A549 (cell line): ENCODE data around the gene TUBB1. TPM values are rescaled to one million over a fixed set of nuclear protein-coding genes. Genes with fewer than 3 reads are reported as not detected.

Experiments
- ATAC-seq, 2 experiments: fragments of 200-7000 bp in 1 of 2; fragments of >200 bp in 1 of 2; cut with Nextera tagmentation in 1 of 2; cut with Tn5 transposase in 1 of 2; 3 replicates each; pipeline versions ENCODE4 v1.8.0 to v1.9.1; 2018 to 2020; ENCODE audit warnings: mild to moderate bottlenecking in 1 of 2, moderate library complexity in 1 of 2
- CTCF ChIA-PET: fragments of 300-600 bp; sonication (Branson Sonifier 250); formaldehyde crosslinking; extraction: SDS; loops from one replicate; lab custom pipeline; 2021; ENCODE audit warnings: antibody characterized with exemption, inconsistent platforms; lab: Yijun Ruan, JAX
- POLR2A ChIA-PET: fragments of 350-600 bp; formaldehyde crosslinking; extraction: SDS; loops from one replicate; lab custom pipeline; 2021; ENCODE audit warnings: antibody characterized with exemption, inconsistent platforms; lab: Yijun Ruan, JAX
- DNase-seq, 2 experiments: peaks; one replicate each; pipeline versions ENCODE4 v3.0.0 to v3.0.0-alpha.2; 2011 to 2016; ENCODE audit warnings: low read depth in 1 of 2, low spot score in 1 of 2
- FAIRE-seq: peaks from 2 replicates; lab custom pipeline; 2011; peaks lifted over from hg19 to GRCh38; lab: Jason Lieb, UNC
- H3K27ac ChIP-seq, 2 experiments: fragments of >200 bp; sonication (Bioruptor Twin); formaldehyde crosslinking; 3 replicates each; pipeline ENCODE4 v1.5.1; 2016 to 2017
- H3K4me1 ChIP-seq: fragments of >200 bp; sonication (Bioruptor Twin); formaldehyde crosslinking; 3 replicates; pipeline ENCODE4 v1.6.1; 2016
- H3K4me2 ChIP-seq: fragments of >200 bp; sonication (Bioruptor Twin); formaldehyde crosslinking; 3 replicates; pipeline ENCODE4 v1.6.1; 2016
- H3K4me3 ChIP-seq: fragments of >200 bp; sonication (Bioruptor Twin); formaldehyde crosslinking; 3 replicates; pipeline ENCODE4 v1.5.1; 2016
- H3K9me3 ChIP-seq: fragments of >200 bp; sonication (Bioruptor Twin); formaldehyde crosslinking; 3 replicates; pipeline ENCODE4 v1.6.1; 2016
- ATOH8 ChIP-seq: fragments of 250-450 bp; sonication (Bioruptor Pico); IDR thresholded peaks from 2 replicates; pipeline ENCODE4 v1.5.0; 2020; ENCODE audit warnings: low read depth, mild to moderate bottlenecking, moderate library complexity
- CBX8 ChIP-seq: fragments of 200-600 bp; sonication (generic); IDR thresholded peaks from 2 replicates; pipeline ENCODE4 v1.6.1; 2016
- CEBPB ChIP-seq, 2 experiments: fragments of >200 bp in 1 of 2; sonication (Bioruptor Twin) in 1 of 2; formaldehyde crosslinking in 1 of 2; IDR thresholded peaks; 2 replicates each; pipeline ENCODE4 v1.6.1; 2012 to 2016
- CHD4 ChIP-seq: fragments of 200-600 bp; sonication (generic); IDR thresholded peaks from 2 replicates; pipeline ENCODE4 v1.6.1; 2016; ENCODE audit warnings: antibody characterized with exemption, mild to moderate bottlenecking, borderline replicate concordance
- GATA3 ChIP-seq: IDR thresholded peaks from 2 replicates; pipeline ENCODE4 v1.6.1; 2012; ENCODE audit warnings: borderline replicate concordance
- HEYL ChIP-seq: fragments of 250-450 bp; sonication (Bioruptor Pico); IDR thresholded peaks from 2 replicates; pipeline ENCODE4 v1.8.0; 2021; ENCODE audit warnings: mild to moderate bottlenecking, moderate library complexity
- HOXB5 ChIP-seq: fragments of 250-450 bp; sonication (Bioruptor Pico); IDR thresholded peaks from 2 replicates; pipeline ENCODE4 v1.5.0; 2020; ENCODE audit warnings: mild to moderate bottlenecking, moderate library complexity
- JUN ChIP-seq, 2 experiments: fragments of >200 bp; sonication (Bioruptor Twin); formaldehyde crosslinking; IDR thresholded peaks; 2 replicates in 1 of 2; 3 replicates in 1 of 2; pipeline ENCODE4 v1.6.1; 2016 to 2017
- KDM1A ChIP-seq: fragments of 200-600 bp; sonication (generic); IDR thresholded peaks from 2 replicates; pipeline ENCODE4 v1.6.1; 2016; ENCODE audit warnings: low read depth, mild to moderate bottlenecking
- MAFK ChIP-seq: fragments of 450-650 bp; IDR thresholded peaks from 2 replicates; pipeline ENCODE4 v1.6.1; 2014; ENCODE audit not compliant: partially characterized antibody
- MAZ ChIP-seq: fragments of 150-350 bp; IDR thresholded peaks from 2 replicates; pipeline ENCODE4 v1.6.1; 2014; ENCODE audit warnings: antibody characterized with exemption, low read depth, low read length, borderline replicate concordance
- NFE2L2 ChIP-seq: fragments of 150-350 bp; conservative IDR thresholded peaks from 2 replicates; pipeline ENCODE4 v1.6.1; 2014; ENCODE audit warnings: low read length
- RCOR1 ChIP-seq: fragments of 150-350 bp; IDR thresholded peaks from 2 replicates; pipeline ENCODE4 v1.6.1; 2014; ENCODE audit warnings: antibody characterized with exemption, low read length, low read depth
- SMC3 ChIP-seq: fragments of >200 bp; sonication (Bioruptor Twin); formaldehyde crosslinking; IDR thresholded peaks from 3 replicates; pipeline ENCODE4 v1.6.1; 2018; ENCODE audit warnings: inconsistent platforms
- ZFP36 ChIP-seq: fragments of 450-650 bp; IDR thresholded peaks from 2 replicates; pipeline ENCODE4 v1.6.1; 2014; ENCODE audit warnings: borderline replicate concordance; ENCODE audit not compliant: partially characterized antibody
- WGBS: methylation state at CpG from one replicate; pipeline ENCODE4 v1.1.6; 2017; ENCODE audit errors: missing lambda C conversion rate; 5-methylcytosine and 5-hydroxymethylcytosine counted together
- polyA plus RNA-seq, 4 experiments: library from polyadenylated mRNA; depleted of rRNA in 3 of 4; stranded (reverse); fragments of >200 nt; fragmentation: RNase III in 1 of 4; extraction: RNeasy Plus Mini Kit Qiagen cat#74134 plus additional on column Dnase treatment in 1 of 4; gene quantifications; 2 replicates in 3 of 4; 3 replicates in 1 of 4; pipeline ENCODE4 v1.2.3, GENCODE V29; 2011 to 2017
- TF ChIP-seq, protein P1 (sequence below): fragments of >200 bp; sonication (Bioruptor Twin); formaldehyde crosslinking; IDR thresholded peaks from 3 replicates; pipeline ENCODE4 v1.5.1; 2016
- TF ChIP-seq, protein P2 (sequence below): IDR thresholded peaks from 2 replicates; pipeline ENCODE4 v1.6.1; 2012
- TF ChIP-seq, protein P3 (sequence below): fragments of 450-650 bp; IDR thresholded peaks from 2 replicates; pipeline ENCODE4 v1.6.1; 2014; ENCODE audit warnings: antibody characterized with exemption

TUBB1 gene
- polyA plus RNA-seq, 2 of the 4 experiments (the other 2 are of a cell fraction): 0.03 TPM; not detected in 1

DNA sequence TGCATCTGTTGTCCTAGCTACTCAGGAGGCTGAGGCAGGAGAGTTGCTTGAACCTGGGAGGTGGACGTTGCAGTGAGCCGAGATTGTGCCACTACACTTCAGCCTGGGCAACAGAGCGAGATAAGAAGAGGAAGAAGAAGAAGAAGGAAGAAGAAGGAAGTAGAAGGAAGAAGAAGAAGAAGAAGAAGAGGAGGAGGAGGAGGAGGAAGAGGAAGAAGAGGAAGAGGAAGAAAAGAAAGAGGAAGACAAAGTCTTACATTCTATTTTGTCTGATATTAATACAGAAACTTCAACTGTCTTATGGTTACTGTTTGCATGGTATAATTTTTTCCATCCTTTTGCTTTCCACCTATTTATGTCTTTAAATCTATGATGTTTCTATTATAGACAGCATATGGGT is 45.4 kb upstream of the TUBB1 start (continued):
- TF ChIP-seq, protein P1, sequence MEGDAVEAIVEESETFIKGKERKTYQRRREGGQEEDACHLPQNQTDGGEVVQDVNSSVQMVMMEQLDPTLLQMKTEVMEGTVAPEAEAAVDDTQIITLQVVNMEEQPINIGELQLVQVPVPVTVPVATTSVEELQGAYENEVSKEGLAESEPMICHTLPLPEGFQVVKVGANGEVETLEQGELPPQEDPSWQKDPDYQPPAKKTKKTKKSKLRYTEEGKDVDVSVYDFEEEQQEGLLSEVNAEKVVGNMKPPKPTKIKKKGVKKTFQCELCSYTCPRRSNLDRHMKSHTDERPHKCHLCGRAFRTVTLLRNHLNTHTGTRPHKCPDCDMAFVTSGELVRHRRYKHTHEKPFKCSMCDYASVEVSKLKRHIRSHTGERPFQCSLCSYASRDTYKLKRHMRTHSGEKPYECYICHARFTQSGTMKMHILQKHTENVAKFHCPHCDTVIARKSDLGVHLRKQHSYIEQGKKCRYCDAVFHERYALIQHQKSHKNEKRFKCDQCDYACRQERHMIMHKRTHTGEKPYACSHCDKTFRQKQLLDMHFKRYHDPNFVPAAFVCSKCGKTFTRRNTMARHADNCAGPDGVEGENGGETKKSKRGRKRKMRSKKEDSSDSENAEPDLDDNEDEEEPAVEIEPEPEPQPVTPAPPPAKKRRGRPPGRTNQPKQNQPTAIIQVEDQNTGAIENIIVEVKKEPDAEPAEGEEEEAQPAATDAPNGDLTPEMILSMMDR: no peak
- no peak for TF ChIP-seq MAZ
- TF ChIP-seq, all 56 proteins: peak for 0

GRCh38 chr20:58975353-58975752 is 43.9 kb upstream of the TUBB1 start:
- WGBS: 53% methylated on average over 1 of the region's 1 CpG
- DNase-seq (no peak), FAIRE-seq (no peak), ATAC-seq (no peak)
- Histone ChIP-seq H3K4me3 (no peak overlapping the region), H3K4me2 (no peak overlapping the region), H3K9me3 (peaks cover 1% of the 10 kb centered on the region; the same call in 1 of the 3 replicates), H3K27ac (no peak overlapping the region), H3K4me1 (no peaks in the 10 kb centered on the region)
- POLR2A ChIA-PET: no interaction called here
- CTCF ChIA-PET: interaction anchor here (0.8 kb wide), 1 partner anchor 10 kb away, joined by 3 read pairs; no protein-coding TSS in a partner anchor
- TF ChIP-seq JUN (IDR thresholded peaks at IDR 0.05): no peak
- no peak for TF ChIP-seq HEYL (CRISPR knock-in tag)
- no peak for TF ChIP-seq CBX8
- TF ChIP-seq, protein P2, sequence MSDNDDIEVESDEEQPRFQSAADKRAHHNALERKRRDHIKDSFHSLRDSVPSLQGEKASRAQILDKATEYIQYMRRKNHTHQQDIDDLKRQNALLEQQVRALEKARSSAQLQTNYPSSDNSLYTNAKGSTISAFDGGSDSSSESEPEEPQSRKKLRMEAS: no peak
- TF ChIP-seq ATOH8 (CRISPR knock-in tag): no peak
- TF ChIP-seq, protein P3, sequence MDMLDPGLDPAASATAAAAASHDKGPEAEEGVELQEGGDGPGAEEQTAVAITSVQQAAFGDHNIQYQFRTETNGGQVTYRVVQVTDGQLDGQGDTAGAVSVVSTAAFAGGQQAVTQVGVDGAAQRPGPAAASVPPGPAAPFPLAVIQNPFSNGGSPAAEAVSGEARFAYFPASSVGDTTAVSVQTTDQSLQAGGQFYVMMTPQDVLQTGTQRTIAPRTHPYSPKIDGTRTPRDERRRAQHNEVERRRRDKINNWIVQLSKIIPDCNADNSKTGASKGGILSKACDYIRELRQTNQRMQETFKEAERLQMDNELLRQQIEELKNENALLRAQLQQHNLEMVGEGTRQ: no peak

- ATAC-seq: no peak
- FAIRE-seq: no peak
- WGBS: 76% methylated on average over 3 of the region's 3 CpGs
- DNase-seq: no peak
- Histone ChIP-seq H3K9me3 (no peaks in the 10 kb centered on the region), H3K4me1 (no peaks in the 10 kb centered on the region), H3K4me3 (no peak overlapping the region), H3K27ac (no peak overlapping the region), H3K4me2 (no peak overlapping the region)
- TF ChIP-seq RCOR1 (no peak), CEBPB (IDR thresholded peaks at IDR 0.05) (no peak), MAFK (no peak), GATA3 (no peak), ZFP36 (no peak), CHD4 (no peak), NFE2L2 (no peak)
- POLR2A ChIA-PET: no interaction called here
- CTCF ChIA-PET: interaction anchor here (0.7 kb wide), 1 partner anchor 112 kb away, joined by 3 read pairs; no protein-coding TSS in a partner anchor
Measured at GRCh38 chr20:58976061-58976730, 43.0 kb upstream of the TUBB1 start.

GRCh38 chr20:58978351-58979190 is 40.7 kb upstream of the TUBB1 start:
- Histone ChIP-seq H3K27ac (no peak overlapping the region), H3K4me2 (no peak overlapping the region), H3K4me3 (no peak overlapping the region), H3K4me1 (peaks cover 6% of the 10 kb centered on the region; the same call in 1 of the 3 replicates), H3K9me3 (no peaks in the 10 kb centered on the region)
- ChIA-PET POLR2A (interaction anchor here (0.5 to 0.7 kb wide), 2 partner anchors 15 to 40 kb away, joined by 3 read pairs; no protein-coding TSS in a partner anchor), CTCF (interaction anchor here (0.9 to 1.5 kb wide), 2 partner anchors 109 to 477 kb away, joined by 3 to 5 read pairs; no protein-coding TSS in a partner anchor)
- FAIRE-seq: no peak
- no peak for ATAC-seq
- 76% methylated on average over 6 of the region's 6 CpGs for WGBS
- TF ChIP-seq HOXB5 (CRISPR knock-in tag): no peak
- TF ChIP-seq SMC3: no peak
- no peak for TF ChIP-seq NFE2L2
- no peak for TF ChIP-seq ATOH8 (CRISPR knock-in tag)
- no peak for TF ChIP-seq KDM1A
- no peak for DNase-seq
